ENCODE data around the gene ZP3.
"Not testable (repeated sequence)": the region's sequence is repeated elsewhere in the genome, so short reads cannot be mapped to it uniquely, and the experiment has no call there.

ZP3 gene

DNA sequence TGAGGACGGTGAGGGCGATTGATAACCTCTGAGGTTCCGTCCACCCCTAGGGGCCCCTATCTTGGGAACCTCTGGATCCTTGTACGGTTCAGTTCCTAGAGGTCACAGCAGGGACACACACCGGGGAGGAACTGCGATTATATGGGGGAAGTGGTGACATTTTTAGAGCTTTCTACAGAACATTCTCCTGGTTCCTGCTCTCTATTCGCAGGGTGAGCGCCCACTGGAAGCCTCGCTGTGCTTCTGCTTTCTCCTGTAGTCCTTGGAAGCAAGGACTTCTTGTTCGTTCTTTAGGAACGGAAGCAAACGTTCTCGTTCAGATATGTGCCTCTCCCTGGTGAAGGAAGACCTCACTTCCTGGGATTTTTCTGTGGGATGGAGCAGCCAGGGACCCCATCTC lies 63.2 kb downstream of the ZP3 start:
- not testable (repeated sequence) for DNase-seq

All from hematopoietic multipotent progenitor cell treated with erythropoietin and hydrocortisone succinate and interleukin-3 and kit ligand, for 8 days (in vitro differentiated cells).